SIG-M5 treated with dmso at 0.1 percent for 504 hours (cell line): ENCODE measurements around the gene MRM2.

Experiments
- DNase-seq: peaks from one replicate; lab custom pipeline; 2025; ENCODE audit not compliant: unreplicated experiment; lab: John Stamatoyannopoulos, UW

The MRM2 gene

GRCh38 chr7:2225336-2225735 is 16.7 kb downstream of the MRM2 start:
- no peak for DNase-seq

DNA sequence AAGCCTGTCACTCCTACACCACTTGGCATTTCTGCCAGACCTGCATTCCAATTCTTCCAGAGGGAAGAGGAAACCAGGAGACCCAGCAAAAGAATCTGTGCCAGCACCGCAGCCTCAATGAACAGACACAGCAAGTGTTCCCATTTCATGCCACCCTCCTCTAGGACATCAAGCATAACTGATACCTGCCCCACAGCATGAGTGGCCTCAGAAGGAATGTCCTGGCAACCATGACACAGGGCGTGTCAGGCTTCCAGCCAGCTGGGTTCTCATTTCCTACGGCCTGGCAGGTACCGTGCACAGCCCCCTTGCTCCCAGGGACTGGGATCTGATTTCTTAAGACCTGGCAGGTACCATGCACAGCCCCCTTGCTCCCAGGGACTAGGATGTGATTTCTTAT is 17.1 kb downstream of the MRM2 start:
- no peak for DNase-seq

DNA sequence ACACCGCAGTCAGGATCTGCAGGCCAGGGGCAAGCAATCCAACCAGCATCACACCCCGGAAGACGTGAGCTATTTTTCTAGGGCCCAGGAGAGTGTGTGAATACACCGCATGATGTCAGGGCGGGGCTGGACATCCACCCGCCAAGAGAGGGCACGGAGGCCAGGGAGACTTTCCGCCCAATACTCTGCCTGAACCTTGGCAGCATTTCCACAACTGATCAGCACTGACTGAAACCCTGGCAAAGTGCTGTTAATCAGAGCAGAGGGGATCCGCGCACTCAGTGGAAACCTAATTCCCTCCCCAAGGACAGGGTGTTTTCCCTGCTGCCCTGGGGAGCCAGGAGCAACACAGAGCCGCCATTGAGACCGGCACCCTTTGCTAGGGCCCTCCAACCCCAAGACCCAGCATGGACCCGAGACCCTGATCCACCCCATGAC is 17.5 kb downstream of the MRM2 start:
- no peak for DNase-seq

- DNase-seq, result no peak
These were observed 18.7 kb downstream of the MRM2 start for GRCh38 chr7:2223321-2223720.

- no peak for DNase-seq
These were observed 19.5 kb downstream of the MRM2 start for GRCh38 chr7:2222516-2222915.

DNA sequence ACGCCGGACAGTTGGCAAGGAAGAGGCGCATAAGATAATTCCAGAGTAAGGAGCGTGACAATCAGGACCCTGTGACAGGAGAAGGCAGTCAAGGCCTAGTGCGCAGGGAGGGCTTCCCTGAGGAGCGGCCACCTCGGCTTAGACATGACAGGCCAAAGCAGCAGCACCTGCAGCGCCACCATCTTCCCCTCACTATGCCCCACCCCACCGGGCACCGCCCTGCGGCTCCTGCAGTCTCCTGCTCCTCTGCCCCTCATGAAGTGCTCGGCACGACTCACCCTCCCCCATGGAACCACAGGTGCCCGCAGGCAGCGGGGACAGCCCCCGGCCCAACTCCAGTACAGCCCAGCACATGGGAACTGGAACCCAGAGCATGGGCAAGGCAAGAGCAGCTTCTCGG is 21.1 kb downstream of the MRM2 start:
- no peak for DNase-seq

DNA sequence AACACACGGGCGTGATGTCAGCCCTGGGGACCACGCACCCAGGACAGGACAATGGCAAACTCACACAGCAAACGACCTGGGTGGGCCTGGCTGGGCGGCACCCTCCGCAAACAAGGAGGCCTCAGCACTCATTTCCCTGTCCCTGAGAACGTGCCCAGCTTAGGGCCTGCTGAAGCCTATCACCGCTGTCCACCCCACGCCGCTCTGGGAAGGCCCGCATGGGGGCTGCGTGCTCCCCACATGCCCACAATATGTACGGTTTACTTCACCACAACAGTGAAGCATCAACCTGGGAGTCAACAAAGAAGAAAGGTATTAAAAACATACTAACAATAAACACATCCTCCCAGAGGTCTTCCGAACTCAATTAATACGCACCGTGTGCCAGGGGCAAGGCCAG is 21.5 kb downstream of the MRM2 start:
- no peak for DNase-seq

GRCh38 chr7:2220030-2220429 is 22.0 kb downstream of the MRM2 start:
- no peak for DNase-seq

GRCh38 chr7:2219606-2220005 is 22.4 kb downstream of the MRM2 start:
- no peak for DNase-seq

DNA sequence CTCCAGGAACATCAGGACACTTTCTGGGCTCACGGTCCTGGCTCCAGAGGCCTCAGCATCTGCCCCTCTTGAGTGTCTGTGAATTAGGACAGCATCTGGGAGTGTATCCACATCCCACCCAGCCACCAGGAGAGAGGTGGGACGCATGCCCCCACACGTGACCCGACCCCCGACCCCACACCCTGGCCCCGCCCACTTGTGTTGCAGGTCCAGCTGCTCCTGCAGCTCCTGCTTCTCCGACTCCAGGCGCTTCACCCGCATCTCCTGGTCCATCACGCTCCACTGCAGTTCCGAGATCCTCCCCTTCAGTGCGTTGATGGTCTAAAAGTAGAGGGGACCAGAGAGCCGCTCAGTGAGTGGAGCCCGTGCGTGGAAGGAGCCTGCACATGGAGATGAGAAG is 22.9 kb downstream of the MRM2 start:
- DNase-seq, result no peak

DNA sequence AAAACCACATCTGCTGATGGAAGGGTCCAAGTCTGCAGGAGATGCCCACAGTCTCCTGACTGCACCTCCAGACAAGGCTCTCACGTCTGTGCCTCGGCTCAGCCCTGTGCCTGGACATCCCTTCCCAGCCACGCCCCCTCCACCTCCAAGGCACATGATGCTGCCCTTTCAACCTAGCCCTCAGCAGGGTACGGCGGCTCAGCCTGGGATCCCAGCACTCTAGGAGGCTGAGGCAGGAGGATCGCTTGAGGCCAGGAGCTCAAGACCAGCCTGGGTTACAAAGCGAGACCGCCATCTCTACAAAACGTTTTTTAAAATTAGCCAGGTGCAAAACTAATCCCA is 23.6 kb downstream of the MRM2 start:
- no peak for DNase-seq

GRCh38 chr7:2217716-2218443 is 24.1 kb downstream of the MRM2 start:
- no peak for DNase-seq

GRCh38 chr7:2217206-2217605 is 24.8 kb downstream of the MRM2 start:
- no peak for DNase-seq

DNA sequence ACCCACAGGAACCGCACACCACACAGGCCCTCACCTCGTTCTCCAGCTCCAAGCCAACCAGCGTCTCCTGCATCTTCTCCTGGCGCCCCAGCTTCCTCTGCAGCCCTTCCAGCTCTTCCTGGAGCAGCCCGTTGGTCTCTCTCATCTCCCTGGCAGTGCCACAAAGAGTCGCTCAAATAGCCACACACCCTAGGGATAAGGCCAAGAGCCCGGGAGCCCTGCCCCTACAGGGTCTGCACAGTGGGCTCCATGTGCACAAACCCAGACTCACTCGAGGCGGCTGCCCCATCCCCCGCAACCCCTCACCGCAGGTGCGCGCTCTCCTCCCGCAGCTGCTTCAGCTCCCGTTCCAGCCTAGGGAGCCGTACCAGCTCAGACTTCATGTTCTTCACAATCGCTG is 26.2 kb downstream of the MRM2 start:
- DNase-seq, result no peak

DNA sequence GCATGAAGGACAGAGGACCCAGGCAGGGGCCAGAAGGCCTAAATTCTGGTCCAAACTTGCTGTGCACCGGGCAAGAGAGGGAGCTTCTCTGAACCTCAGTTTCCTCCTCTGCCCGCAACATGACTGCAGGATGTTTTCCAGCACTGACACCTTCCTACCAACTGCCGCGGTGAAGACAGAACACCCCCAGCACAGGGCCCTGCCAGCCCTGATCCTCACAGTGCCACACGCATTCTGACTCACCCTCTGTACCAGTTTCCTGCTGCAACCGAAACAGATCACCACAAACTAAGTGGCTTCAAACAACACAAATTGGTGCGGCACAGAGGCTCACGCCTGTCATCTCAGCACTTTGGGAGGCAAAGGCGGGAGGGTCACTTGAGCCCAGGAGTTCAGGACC is 27.4 kb downstream of the MRM2 start:
- DNase-seq, result no peak

DNA sequence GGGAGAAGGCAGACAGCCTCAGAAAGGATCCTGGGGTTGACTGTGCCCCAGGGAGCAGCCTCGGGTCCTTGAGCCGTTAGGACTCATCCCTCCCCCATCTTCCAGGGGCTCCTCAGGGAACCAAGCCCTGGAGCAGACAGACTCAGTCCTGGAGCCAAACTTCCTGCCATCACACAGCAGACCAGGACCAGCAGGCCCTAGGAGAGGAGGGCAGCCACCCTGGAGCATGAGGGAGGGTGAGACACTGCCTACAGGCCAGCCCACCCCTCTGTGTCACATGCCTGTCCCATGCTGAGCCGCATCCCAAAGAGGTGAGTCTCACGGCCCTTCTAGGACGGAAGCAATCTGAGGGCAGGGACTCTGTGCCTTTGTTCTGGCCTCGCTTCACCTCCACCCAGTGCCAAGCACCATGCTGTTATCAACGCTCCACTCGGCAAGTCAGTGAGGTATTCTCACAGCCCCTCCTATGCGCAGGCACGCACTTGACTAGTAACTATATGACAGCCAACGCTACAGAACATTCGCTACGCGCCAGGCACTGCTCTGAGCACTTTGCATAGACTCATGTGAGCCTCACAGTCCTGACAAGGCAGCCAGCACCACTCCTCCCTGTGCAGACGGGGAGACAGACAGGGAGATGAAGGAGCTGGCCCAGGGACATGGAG is 28.3 kb downstream of the MRM2 start:
- no peak for DNase-seq

GRCh38 chr7:2212906-2213305 is 29.1 kb downstream of the MRM2 start:
- DNase-seq, result no peak

- DNase-seq, result no peak
These were observed 30.1 kb downstream of the MRM2 start for GRCh38 chr7:2211926-2212325.

GRCh38 chr7:2211259-2211880 is 30.6 kb downstream of the MRM2 start:
- DNase-seq, result no peak

GRCh38 chr7:2210551-2211258 is 31.3 kb downstream of the MRM2 start:
- no peak for DNase-seq

GRCh38 chr7:2209961-2210323 is 32.1 kb downstream of the MRM2 start:
- no peak for DNase-seq
